Endothelial cell of umbilical vein (primary cell): ENCODE measurements around the gene SNRPN.
"Not testable (repeated sequence)": the region's sequence is repeated elsewhere in the genome, so short reads cannot be mapped to it uniquely, and the experiment has no call there.

Experiments
- EZH2 ChIP-seq: IDR thresholded peaks from 2 replicates; pipeline ENCODE4 v1.6.1; 2012; ENCODE audit warnings: borderline replicate concordance, low read depth, mild to moderate bottlenecking, moderate library complexity, low read length, inconsistent platforms; ENCODE audit not compliant: severe bottlenecking
- GATA2 ChIP-seq: IDR thresholded peaks from 2 replicates; pipeline ENCODE4 v1.7.0; 2011; ENCODE audit warnings: low read depth, mild to moderate bottlenecking, moderate library complexity, mixed read lengths, low read length; ENCODE audit not compliant: insufficient read length, insufficient read depth
- POLR2A ChIP-seq: IDR thresholded peaks from 2 replicates; pipeline ENCODE4 v1.6.1; 2012; ENCODE audit warnings: low read depth, mild to moderate bottlenecking, control low read depth, low read length
- POLR2AphosphoS5 ChIP-seq: IDR thresholded peaks from 2 replicates; pipeline ENCODE4 v1.6.1; 2012; ENCODE audit warnings: low read depth, mild to moderate bottlenecking, control low read depth, low read length, moderate library complexity; ENCODE audit not compliant: insufficient read depth
- TF ChIP-seq, protein P1 (sequence below), 2 donors: IDR thresholded peaks; 1 replicate in 1 of 2; 2 replicates in 1 of 2; pipeline ENCODE4 v1.5.1; 2011; ENCODE audit warnings: low read length in 2 of 2, mild to moderate bottlenecking in 2 of 2, moderate library complexity in 2 of 2, control low read depth in 1 of 2, inconsistent platforms in 1 of 2, low read depth in 1 of 2; ENCODE audit not compliant: insufficient read depth in 1 of 2; ENCODE audit errors: extremely low read depth in 1 of 2
- TF ChIP-seq, protein P2 (sequence below): IDR thresholded peaks from 2 replicates; pipeline ENCODE4 v1.6.1; 2011; ENCODE audit not compliant: insufficient read depth, insufficient read length

DNA sequence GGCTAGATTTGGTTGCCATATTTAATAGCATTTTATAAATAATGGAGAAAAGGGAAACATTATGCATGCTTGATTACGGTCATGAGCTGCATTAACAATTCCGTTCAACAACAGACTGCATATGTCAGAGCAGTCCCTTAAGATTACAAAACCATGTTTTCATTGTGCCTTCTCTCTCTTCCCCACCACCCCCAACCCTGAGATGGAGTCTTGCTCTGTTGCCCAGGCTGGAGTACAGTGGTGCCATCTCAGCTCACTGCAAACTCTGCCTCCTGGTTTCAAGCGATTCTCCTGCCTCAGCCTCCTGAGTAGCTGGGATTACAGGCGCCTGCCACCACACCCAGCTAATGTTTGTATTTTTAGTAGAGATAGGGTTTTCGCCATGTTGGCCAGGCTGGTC, 17.9 kb downstream of the SNRPN start:
- TF ChIP-seq POLR2A, EZH2, POLR2AphosphoS5, GATA2: not testable (repeated sequence)
- TF ChIP-seq, protein P1, sequence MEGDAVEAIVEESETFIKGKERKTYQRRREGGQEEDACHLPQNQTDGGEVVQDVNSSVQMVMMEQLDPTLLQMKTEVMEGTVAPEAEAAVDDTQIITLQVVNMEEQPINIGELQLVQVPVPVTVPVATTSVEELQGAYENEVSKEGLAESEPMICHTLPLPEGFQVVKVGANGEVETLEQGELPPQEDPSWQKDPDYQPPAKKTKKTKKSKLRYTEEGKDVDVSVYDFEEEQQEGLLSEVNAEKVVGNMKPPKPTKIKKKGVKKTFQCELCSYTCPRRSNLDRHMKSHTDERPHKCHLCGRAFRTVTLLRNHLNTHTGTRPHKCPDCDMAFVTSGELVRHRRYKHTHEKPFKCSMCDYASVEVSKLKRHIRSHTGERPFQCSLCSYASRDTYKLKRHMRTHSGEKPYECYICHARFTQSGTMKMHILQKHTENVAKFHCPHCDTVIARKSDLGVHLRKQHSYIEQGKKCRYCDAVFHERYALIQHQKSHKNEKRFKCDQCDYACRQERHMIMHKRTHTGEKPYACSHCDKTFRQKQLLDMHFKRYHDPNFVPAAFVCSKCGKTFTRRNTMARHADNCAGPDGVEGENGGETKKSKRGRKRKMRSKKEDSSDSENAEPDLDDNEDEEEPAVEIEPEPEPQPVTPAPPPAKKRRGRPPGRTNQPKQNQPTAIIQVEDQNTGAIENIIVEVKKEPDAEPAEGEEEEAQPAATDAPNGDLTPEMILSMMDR (IDR thresholded peaks at IDR 0.05; ENCODE audit: extremely low read depth in 1 of 2, insufficient read depth in 1 of 2, low read depth in 1 of 2, low read length in 2 of 2): not testable (repeated sequence)
- TF ChIP-seq, protein P2, sequence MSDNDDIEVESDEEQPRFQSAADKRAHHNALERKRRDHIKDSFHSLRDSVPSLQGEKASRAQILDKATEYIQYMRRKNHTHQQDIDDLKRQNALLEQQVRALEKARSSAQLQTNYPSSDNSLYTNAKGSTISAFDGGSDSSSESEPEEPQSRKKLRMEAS: not testable (repeated sequence)
